Kidney (tissue), 14 donors: ENCODE measurements around the gene SPACA7. TPM values are rescaled to one million over a fixed set of nuclear protein-coding genes. Genes with fewer than 3 reads are reported as not detected.
"Not testable (repeated sequence)": the region's sequence is repeated elsewhere in the genome, so short reads cannot be mapped to it uniquely, and the experiment has no call there.

Source experiments
- DNase-seq, 5 donors: peaks; one replicate each; pipeline ENCODE4 v3.0.0-alpha.2; 2013 to 2020
- FAIRE-seq: peaks from 2 replicates; lab custom pipeline; 2012; peaks lifted over from hg19 to GRCh38; lab: Jason Lieb, UNC
- H3K27ac ChIP-seq, 2 donors: one replicate each; pipeline ENCODE4 v1.7.0; 2013; ENCODE audit warnings: low read depth in 2 of 2, low read length in 2 of 2, inconsistent platforms in 1 of 2
- H3K27me3 ChIP-seq: one replicate; pipeline ENCODE4 v1.7.1; 2013; ENCODE audit warnings: low read length, inconsistent platforms; ENCODE audit not compliant: control insufficient read depth, insufficient read depth
- H3K36me3 ChIP-seq, 3 donors: one replicate each; pipeline versions ENCODE4 v1.7.0 to v1.7.1; 2013; ENCODE audit warnings: low read length in 3 of 3, control low read depth in 1 of 3, inconsistent platforms in 1 of 3; ENCODE audit not compliant: insufficient read depth in 3 of 3, control insufficient read depth in 2 of 3
- H3K4me1 ChIP-seq, 3 donors: one replicate each; pipeline versions ENCODE4 v1.7.0 to v1.7.1; 2013; ENCODE audit warnings: low read length in 3 of 3, inconsistent platforms in 1 of 3, low read depth in 1 of 3; ENCODE audit not compliant: control insufficient read depth in 2 of 3, insufficient read depth in 2 of 3
- H3K4me3 ChIP-seq, 3 donors: one replicate each; pipeline versions ENCODE4 v1.7.0 to v1.8.1; 2013; ENCODE audit warnings: low read length in 3 of 3, control low read depth in 1 of 3, inconsistent platforms in 1 of 3
- H3K9ac ChIP-seq, 3 donors: one replicate each; pipeline versions ENCODE4 v1.7.0 to v1.7.1; 2013; ENCODE audit warnings: low read length in 3 of 3, control low read depth in 1 of 3, inconsistent platforms in 1 of 3
- H3K9me3 ChIP-seq, 3 donors: one replicate each; pipeline versions ENCODE4 v1.7.0 to v1.7.1; 2013; ENCODE audit warnings: low read length in 3 of 3, control low read depth in 1 of 3, inconsistent platforms in 1 of 3; ENCODE audit not compliant: control insufficient read depth in 2 of 3, insufficient read depth in 1 of 3
- intact Hi-C: fragments of 100-400 bp; cut with DNase I; formaldehyde crosslinking; loops from one replicate; pipeline ENCODE4 v1.11.1; 2022
- polyA plus RNA-seq: library from polyadenylated mRNA; stranded (reverse); fragments of 350-450 nt; fragmentation: Illumina TruSeq; extraction: RNeasy Lipid Tissue Mini Kit (QIAGEN cat#74804); gene quantifications from one replicate; pipeline ENCODE4 v1.2.3, GENCODE V29; 2014; ENCODE audit warnings: low read depth, low replicate concordance; ENCODE audit not compliant: insufficient read depth
- total RNA-seq: library from RNA; stranded (reverse); fragmentation: NEBNext Ultra II Directional; extraction: Animal tissue kit (Norgen Biotek cat#: 25700); gene quantifications from one replicate; pipeline ENCODE4 v1.2.1, GENCODE V29; 2021
- TF ChIP-seq, protein P1 (sequence below): IDR thresholded peaks from 3 replicates; pipeline ENCODE4 v1.5.1; 2012; ENCODE audit warnings: mild to moderate bottlenecking, moderate library complexity, borderline replicate concordance; ENCODE audit not compliant: insufficient read depth; ENCODE audit errors: extremely low read depth
- donor health status: control.
- donor health status: control.
- donor health status: control.
- donor health status: control.
- donor health status: control.
- donor health status: DM: yes; HTN: yes; CAD: no.
- donor health status: Normal renal cell carcinoma (clear cell type).

The SPACA7 gene
- total and polyA plus RNA-seq, 2 donors from 2014 or later = not detected

DNA sequence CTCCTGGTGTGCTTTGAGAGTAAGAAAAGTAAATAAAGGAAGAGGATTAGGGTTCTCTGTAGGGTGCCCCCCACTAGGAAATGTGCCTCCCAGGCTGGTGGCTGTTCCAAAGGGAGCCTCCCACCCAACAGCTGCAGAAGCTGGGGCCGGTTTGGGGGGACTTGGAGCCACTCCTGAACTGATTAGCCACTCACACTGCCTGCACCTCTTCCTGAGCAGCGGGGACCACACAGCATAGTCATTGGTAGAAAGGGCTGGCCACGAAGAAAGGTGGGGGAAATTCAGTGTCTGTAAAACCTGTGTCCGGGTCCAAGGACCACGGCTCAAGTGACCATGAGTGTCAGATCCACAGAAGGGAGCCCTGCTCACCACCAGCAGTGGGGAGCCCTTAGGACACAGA, 55.6 kb downstream of the SPACA7 start:
- H3K4me3 ChIP-seq = no peak overlapping the region
- peaks cover 2% of the 10 kb centered on the region for H3K27me3 ChIP-seq
- H3K9me3 ChIP-seq = peaks cover 0 to 9% (median 2%) of the 10 kb centered on the region in 3 donors
- TF ChIP-seq, protein P1, sequence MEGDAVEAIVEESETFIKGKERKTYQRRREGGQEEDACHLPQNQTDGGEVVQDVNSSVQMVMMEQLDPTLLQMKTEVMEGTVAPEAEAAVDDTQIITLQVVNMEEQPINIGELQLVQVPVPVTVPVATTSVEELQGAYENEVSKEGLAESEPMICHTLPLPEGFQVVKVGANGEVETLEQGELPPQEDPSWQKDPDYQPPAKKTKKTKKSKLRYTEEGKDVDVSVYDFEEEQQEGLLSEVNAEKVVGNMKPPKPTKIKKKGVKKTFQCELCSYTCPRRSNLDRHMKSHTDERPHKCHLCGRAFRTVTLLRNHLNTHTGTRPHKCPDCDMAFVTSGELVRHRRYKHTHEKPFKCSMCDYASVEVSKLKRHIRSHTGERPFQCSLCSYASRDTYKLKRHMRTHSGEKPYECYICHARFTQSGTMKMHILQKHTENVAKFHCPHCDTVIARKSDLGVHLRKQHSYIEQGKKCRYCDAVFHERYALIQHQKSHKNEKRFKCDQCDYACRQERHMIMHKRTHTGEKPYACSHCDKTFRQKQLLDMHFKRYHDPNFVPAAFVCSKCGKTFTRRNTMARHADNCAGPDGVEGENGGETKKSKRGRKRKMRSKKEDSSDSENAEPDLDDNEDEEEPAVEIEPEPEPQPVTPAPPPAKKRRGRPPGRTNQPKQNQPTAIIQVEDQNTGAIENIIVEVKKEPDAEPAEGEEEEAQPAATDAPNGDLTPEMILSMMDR = no peak
- H3K36me3 ChIP-seq = no peaks in the 10 kb centered on the region
- no peak for DNase-seq
- H3K27ac ChIP-seq = no peak overlapping the region
- no peak for FAIRE-seq
- no peak overlapping the region for H3K9ac ChIP-seq
- H3K4me1 ChIP-seq = no peaks in the 10 kb centered on the region
- intact Hi-C loops = no loop called here

DNA sequence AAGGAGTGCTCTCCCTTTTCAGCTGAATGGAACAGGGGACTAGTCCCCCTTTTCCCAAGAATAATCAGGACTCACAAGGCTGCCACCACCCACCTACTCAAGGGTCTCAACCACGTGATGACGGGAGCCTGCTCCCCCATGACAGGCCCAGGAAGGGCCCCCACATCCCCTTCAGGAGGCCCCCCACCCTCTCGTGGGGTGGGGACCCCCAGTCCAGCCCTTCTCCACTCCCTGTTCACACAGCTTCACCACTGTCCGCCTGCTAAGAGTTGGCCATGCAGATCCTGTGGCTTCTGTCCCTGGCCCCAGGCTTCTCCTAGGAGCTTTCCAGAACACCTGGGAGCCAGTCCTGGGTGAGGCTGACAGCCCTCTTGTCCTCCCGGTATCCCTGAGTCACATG, 56.6 kb downstream of the SPACA7 start:
- H3K9ac ChIP-seq, H3K4me3 ChIP-seq, H3K27me3 ChIP-seq, H3K36me3 ChIP-seq, DNase-seq, intact Hi-C loops, H3K4me1 ChIP-seq, FAIRE-seq, H3K27ac ChIP-seq, H3K9me3 ChIP-seq: not testable (repeated sequence)

DNA sequence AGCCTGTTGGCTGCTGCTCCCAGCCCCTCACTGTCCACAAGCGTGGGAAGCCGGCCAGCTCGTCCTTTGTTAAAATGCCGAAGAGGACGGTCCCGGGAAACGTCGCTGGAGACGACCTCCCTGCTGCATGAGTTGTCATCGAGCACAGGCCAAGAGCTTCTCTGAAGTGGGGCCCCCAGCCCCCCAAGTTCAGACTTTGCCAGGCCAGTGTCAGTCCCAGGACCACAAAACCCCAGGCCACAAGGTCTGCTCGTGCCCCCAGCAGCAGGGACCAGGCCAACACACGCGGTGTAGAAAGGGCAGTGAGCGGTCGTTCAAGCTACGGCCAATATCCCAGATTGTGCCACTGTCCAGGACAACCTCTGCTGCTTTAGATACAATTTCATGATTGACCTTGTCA, 57.4 kb downstream of the SPACA7 start:
- H3K9ac ChIP-seq, DNase-seq, intact Hi-C loops, FAIRE-seq, H3K27ac ChIP-seq, H3K27me3 ChIP-seq, H3K4me1 ChIP-seq, H3K4me3 ChIP-seq, H3K36me3 ChIP-seq: not testable (repeated sequence)
- H3K9me3 ChIP-seq = peaks cover 0 to 11% (median 2%) of the 10 kb centered on the region in 3 donors

DNA sequence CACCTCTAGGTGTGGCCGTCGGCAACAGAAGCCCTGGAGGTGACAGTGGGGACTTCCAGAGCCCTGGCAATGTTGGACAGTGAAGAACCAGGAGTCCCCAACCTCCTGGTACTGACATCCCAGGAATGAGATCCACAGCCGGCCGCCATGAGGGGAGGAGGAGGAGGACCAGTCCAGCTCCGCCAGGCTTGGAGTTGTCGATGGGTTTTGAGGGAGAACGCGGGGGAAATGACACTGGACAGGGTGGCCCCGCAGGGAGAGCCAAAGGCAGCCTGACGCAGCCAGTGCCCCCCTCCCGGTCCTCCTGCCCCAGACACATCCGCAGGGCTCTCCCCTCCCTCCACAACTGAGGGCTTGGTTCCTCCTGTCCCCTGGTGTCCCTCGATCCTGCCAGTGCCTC, 57.9 kb downstream of the SPACA7 start:
- no peaks in the 10 kb centered on the region for H3K36me3 ChIP-seq
- no peak overlapping the region for H3K27ac ChIP-seq
- no peak overlapping the region for H3K4me3 ChIP-seq
- H3K9ac ChIP-seq = no peak overlapping the region
- H3K27me3 ChIP-seq = peaks cover 2% of the 10 kb centered on the region
- no peaks in the 10 kb centered on the region for H3K4me1 ChIP-seq
- TF ChIP-seq, protein P1 = no peak
- FAIRE-seq (no peak), DNase-seq (peak in 1 of 5 donors; percentile 62)
- peaks cover 0 to 11% (median under 1%) of the 10 kb centered on the region in 3 donors for H3K9me3 ChIP-seq
- intact Hi-C loops = no loop called here
